Neural progenitor cell (in vitro differentiated cells): ENCODE data around the gene TSHZ1.

Experiments used
- EZH2 ChIP-seq: fragments of 200-600 bp; sonication (generic); IDR thresholded peaks from 2 replicates; pipeline ENCODE4 v1.6.1; 2017; ENCODE audit warnings: antibody characterized with exemption, mild to moderate bottlenecking, moderate library complexity
- EZH2phosphoT487 ChIP-seq: fragments of 200-600 bp; sonication (generic); IDR thresholded peaks from 2 replicates; pipeline ENCODE4 v1.6.1; 2017; ENCODE audit warnings: antibody characterized with exemption
- TF ChIP-seq, protein P1 (sequence below): fragments of 200-600 bp; sonication (generic); IDR thresholded peaks from 2 replicates; pipeline ENCODE4 v1.5.1; 2017; ENCODE audit warnings: antibody characterized with exemption, mild to moderate bottlenecking

GRCh38 chr18:75289761-75290160 lies 79.2 kb downstream of the TSHZ1 start:
- TF ChIP-seq, protein P1, sequence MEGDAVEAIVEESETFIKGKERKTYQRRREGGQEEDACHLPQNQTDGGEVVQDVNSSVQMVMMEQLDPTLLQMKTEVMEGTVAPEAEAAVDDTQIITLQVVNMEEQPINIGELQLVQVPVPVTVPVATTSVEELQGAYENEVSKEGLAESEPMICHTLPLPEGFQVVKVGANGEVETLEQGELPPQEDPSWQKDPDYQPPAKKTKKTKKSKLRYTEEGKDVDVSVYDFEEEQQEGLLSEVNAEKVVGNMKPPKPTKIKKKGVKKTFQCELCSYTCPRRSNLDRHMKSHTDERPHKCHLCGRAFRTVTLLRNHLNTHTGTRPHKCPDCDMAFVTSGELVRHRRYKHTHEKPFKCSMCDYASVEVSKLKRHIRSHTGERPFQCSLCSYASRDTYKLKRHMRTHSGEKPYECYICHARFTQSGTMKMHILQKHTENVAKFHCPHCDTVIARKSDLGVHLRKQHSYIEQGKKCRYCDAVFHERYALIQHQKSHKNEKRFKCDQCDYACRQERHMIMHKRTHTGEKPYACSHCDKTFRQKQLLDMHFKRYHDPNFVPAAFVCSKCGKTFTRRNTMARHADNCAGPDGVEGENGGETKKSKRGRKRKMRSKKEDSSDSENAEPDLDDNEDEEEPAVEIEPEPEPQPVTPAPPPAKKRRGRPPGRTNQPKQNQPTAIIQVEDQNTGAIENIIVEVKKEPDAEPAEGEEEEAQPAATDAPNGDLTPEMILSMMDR = no peak
- TF ChIP-seq EZH2phosphoT487 (no peak), EZH2 (no peak)
